NCI-H2196 (cell line): ENCODE data around the gene LRMDA.

Experiments
- DNase-seq: peaks from one replicate; lab custom pipeline; 2025; ENCODE audit not compliant: unreplicated experiment; lab: John Stamatoyannopoulos, UW

The LRMDA gene

DNA sequence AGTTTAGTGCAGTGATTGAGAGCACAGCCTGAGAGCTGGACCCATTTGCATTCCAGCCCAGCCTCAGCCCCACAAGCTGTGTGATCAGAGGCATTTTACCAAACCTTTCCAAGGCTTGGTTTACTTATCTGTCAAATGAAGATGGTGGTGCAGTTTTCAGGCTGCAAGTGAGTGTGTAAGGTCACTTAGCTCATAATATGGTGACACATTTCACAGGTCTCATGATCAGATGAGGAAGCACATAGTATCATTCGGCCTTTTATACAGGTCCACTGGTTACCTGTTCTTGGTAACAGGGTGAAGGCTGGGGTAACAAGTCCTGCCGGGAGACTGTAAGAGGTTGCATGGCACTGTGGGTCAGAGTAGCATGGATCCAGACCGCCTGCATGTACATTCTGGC is 371.7 kb downstream of the LRMDA start:
- DNase-seq, result no peak

DNA sequence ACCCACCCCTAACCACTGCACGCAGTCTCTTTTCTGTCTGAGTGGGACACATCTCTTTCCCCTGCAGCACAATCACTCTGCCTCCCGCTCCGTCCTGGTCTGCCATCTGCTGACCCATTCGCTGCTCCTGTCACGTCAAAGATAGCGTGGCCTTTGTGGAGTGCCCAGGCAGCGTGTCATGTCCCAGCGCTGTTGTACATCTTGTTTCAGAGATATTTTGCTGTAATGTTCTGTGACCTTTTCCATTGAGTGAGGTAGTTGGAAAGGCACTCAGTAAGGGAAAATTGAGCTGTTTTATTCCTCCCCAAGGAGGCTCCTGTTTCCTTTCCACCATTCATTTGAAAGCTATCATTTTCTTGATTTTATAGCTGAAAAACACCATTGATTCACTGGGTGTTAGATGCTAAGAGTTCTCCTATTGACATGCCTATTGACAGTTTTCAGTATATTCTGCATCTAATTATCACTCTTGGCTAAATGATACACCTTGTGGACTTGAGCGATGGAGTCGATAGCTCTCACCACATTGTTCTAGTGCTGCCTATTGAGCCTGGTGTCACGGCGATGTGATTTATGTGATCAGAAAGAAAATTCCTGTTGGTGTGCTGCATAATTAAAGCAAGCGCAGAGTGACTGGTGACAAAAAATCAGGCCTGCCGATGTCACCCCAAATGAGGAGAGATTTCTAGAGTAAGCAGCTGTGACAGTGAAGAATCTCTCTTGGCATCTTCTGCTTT is 372.6 kb downstream of the LRMDA start:
- DNase-seq, result no peak

DNA sequence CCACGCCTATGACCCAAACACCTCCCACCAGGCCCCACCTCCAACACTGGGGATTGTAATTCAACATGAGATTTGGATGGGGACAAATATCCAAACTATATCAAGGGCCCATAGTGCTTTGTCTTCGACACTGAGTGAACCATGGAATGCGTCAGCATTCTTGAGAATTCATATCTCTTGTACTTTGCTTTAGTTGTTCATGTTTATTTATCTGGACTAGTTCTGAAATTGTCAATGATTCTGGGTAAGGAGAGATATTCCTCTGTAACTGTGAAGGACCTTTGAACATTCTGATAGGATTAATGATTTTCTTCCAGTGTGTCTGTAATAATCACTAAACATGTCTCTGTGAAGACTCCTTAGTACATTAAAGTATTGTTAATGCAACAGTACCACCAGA is 374.8 kb downstream of the LRMDA start:
- no peak for DNase-seq

DNA sequence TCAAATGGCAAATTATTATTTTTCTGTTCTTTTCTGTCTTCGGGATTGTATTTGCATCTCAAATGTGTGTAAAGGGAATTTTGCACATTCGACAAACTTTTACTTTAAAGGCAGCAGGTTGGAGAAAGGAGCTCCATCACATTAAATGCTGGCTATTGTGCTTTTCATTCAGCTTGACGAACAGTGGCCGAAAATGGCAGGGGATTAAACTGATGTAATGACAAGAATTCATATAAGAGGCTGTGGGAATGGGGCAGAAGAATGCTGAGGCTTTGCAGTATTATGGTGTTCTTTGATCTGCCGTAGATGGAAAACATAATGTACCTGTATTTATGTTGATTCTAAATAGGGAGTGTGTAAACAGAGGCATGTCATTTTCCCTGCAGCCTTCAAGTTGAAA is 376.0 kb downstream of the LRMDA start:
- DNase-seq, result no peak

DNA sequence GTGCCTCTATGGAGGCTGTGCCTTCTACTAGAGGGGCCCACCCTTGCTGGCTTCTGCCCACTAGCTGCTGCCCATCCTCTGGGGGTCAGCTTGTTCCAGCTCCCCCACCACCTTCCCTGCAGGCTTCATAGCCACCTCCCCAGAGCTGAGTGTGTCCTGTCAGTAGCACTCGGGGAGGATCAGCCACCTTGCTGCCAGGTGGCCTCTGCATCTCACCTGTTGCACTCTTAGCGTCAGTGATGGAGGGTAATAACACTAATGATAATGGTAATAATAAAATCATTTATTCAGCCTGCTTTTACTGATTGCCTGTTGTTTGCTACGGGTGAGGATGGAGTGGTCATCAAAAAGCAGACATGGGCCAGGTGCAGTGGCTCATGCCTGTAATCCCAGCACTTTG is 377.6 kb downstream of the LRMDA start:
- no peak for DNase-seq

DNA sequence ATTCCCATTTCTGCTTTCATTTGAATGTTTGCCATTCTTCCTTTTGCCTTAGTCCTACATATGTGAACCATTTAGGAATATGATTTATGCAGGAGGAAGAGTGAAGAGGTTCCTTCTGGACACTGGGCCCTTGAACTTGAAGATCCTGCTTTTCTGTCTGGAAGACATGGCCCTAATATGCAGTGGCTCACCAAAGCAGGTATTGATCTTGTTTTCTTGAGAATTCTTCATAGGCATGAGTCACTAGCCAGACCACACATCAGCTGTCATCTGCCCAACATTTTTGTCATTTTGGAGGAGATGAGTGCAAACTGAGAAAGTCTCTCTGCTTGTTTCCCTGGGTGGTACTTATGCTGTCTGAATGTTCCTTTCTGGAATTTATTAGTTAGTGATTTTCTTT is 382.6 kb downstream of the LRMDA start:
- no peak for DNase-seq

DNA sequence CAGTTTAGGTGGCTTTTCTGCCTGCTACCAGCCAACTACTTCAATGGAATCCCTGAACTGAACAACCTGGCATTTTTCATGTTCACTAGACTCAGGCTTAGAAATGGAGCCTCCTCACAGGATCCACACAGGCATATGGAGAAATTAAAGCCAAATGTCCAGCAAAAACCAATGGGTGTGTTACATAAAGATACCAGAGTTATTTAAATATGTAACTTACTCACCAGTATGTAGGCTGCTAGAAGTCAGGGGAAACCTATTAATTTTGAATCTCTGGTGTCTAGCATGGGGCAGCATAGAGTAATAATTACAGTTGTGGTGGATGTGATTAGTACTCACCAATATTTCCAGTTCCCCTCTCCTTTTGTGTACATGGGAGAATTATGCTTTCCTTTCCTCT is 383.6 kb downstream of the LRMDA start:
- no peak for DNase-seq

DNA sequence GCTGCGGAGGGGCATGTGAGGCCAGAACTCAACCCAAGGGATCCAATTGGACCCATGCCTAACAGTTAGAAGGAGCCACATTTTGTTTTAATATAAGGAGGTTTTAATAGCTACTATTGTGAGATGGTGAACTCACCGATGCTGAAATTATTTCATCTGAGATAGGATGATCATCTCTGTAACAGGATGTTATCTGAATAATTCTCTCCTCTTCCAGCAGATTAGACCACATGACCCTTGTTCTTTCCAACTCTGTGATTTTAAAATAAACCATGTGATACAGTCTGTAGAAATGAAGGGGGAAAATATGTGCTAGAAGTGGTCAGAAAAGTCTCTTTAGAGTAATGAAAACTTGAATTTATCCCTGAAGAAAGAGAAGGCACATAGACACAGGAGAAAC is 385.8 kb downstream of the LRMDA start:
- DNase-seq, result no peak

DNA sequence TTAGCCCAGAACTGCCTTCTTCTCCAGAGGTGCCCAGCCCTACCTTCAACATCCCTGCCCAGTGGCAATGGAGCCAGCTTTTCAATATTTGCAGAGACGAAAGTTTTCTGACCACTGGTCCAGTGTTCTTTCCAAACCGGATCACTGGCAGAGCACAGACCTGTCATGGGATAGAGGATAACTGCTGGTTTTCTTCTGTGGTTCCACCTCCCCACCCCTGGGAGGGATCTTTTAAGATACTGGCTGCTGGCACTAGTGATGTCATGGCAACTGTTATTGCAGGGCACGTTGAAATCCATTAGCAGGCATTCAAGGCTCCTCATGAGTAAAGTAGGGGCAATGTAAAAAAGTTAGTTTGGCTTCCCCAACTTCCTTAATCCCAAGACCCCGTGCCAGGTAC is 387.1 kb downstream of the LRMDA start:
- no peak for DNase-seq

DNA sequence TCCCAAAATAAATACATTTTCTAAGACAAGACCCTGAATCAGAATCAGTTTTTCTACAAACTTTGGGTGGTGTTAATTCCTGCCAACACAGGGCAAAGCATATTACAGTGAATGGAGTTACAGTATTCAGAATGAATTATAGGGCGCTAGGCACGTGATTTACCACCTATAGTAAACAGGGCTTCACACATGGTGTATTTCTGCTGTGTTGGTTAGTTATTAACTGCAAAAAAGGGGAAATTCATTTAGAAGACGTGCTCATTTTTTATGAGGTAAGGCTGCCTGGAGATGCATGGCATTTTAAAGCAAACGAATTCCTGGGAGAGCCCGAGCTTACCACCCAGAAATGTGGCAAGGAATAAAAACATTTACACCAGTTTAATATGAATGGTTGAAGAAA is 393.8 kb downstream of the LRMDA start:
- no peak for DNase-seq

DNA sequence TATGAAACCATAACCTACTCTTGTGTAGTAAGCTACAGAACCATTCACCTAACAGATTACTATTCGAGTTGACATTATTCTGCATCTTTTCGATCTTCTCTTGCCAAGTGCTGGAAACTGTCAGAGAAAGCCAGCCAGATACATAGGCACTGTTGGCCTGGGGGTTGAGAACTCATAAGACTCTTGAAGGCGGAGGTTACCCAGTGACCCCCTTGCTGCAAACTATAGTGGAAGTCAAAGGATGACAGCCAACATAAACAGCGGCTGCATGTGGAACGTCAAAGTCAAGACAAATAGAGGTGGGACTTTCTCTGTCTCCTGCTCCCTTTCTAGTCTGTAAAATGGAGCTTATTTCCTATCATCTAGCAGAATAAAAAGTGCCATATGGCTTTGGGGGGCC is 394.2 kb downstream of the LRMDA start:
- DNase-seq, result no peak

DNA sequence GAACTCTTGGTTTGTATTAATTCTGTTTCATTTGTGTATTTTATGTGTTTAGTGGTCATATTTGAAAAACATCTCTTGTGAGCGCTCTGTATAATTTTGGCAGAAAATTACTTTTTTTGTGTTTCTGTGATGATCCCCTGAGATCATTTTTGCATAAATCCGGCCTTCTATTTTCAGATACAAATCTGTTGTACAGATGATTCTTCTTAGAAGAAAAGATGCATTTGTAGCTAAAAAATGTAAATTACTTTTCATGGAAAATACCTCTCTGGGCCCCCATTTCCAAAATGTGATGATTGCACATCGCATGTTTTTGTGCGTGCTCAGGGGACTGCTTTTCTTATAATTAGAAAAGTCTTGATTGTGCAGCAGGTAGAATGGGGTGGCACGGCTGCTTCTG is 395.4 kb downstream of the LRMDA start:
- no peak for DNase-seq

DNA sequence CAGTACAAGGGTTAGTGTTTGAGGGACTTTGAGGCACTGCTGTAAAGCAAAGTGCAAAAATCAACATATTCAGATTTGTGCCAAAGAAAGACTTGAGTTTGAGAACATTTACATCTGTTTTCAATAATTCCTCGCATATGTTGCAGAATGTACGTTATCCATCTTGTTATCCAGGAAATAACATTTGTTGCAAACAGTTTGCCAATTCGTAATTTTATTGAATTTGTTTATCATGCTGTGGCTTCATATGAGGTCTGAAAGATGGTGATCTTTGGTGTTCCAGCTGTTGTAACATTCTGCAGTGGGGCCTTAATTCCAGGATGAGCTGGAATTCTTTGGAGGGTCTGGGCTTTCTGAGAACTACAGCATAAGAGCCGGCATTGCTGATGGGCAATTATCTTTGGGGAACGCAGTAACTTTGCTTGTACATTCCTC is 396.2 kb downstream of the LRMDA start:
- DNase-seq, result no peak

DNA sequence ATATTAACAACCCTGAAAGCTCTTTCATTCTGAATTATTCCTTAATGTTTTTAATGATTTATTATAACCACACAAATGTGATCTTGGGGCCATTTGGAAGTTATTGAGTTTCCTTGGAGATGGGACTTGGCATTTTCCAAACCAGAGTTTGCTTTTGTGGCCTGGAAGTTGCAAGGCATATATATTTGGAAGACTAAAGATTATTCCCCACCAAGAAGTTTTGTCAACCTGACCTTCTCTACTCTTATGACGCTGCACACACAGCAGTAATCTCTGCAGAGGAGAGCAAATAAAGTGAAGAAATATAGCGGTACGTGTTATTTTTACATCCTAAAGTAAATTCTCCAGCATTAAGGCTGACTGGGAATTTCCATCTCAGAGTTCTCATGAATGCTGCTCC is 397.0 kb downstream of the LRMDA start:
- DNase-seq, result no peak

DNA sequence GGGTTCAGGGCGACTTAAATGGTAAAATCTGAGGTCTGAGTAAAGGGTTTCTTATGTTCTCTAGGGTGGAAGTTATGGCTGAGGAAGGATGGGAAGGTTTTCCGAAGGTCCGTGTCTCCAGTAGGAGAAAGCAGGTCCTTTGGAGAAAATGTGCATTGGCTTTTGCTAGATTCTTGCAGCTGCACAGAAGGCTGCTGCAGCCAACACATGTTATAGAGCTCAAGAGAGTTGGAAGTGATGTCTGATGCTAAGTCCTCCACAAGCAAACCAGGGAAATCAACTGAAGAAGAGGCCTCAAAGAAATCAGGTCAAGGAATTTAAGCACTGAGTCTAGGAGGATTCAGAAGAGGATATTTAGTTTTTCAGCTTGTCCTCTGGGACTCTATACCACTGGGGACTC is 404.6 kb downstream of the LRMDA start:
- no peak for DNase-seq

DNA sequence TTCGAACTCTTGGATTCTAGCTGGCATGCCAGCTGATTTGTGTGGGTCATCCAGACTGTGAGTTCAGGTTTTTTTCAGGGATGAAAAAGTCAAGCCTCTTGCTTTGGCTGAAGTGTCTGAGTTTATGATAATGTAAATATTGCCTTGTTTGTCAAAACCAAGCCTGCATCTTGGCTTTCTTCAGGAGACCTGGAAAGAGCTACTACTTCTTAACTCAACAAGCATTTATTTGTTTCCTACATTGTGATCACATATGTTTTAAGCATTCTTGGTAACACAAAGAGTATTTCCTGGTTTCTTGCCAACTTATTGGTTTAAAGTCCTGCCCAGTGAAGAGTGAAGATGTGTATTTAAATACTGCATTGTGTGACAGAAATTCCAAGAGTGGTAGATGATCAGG is 407.1 kb downstream of the LRMDA start:
- DNase-seq, result no peak

DNA sequence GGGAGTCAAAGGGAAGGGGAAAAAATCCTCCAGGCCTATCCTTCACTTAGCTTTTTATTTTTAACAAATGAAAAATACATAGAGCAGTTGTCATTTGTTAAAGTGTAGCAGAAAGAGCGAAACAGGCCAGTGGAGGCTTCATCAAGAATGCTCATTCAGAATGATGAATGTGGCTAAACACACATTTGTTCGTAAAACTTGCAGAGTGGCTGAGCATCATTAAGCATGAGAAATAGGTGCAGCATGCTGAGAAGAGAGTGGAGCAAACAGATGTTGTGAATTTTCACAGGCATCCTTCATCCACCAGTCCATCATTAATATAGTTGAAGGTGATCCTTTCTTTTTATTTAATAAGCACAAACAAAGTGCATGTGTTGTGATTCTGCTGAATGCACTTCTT is 407.6 kb downstream of the LRMDA start:
- DNase-seq, result no peak

DNA sequence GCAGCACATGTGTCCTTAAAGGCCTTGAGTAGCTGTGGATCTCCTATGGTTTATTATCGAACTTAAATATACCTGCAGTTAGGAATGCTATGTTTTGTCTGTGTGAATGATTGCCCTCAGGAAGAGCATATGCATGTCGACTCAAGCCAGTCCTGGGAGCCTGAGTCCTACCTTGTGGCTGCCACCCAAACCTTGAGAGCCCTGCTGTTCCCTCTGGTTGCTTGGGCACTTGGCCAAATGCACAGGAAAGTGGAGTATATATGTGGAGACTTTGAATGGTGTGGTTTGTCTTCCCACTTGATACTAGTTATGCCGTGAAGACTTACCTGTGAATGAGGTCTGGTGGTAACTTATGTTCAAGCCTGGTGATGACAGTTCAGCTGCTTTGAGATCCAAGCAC is 409.8 kb downstream of the LRMDA start:
- DNase-seq, result no peak

DNA sequence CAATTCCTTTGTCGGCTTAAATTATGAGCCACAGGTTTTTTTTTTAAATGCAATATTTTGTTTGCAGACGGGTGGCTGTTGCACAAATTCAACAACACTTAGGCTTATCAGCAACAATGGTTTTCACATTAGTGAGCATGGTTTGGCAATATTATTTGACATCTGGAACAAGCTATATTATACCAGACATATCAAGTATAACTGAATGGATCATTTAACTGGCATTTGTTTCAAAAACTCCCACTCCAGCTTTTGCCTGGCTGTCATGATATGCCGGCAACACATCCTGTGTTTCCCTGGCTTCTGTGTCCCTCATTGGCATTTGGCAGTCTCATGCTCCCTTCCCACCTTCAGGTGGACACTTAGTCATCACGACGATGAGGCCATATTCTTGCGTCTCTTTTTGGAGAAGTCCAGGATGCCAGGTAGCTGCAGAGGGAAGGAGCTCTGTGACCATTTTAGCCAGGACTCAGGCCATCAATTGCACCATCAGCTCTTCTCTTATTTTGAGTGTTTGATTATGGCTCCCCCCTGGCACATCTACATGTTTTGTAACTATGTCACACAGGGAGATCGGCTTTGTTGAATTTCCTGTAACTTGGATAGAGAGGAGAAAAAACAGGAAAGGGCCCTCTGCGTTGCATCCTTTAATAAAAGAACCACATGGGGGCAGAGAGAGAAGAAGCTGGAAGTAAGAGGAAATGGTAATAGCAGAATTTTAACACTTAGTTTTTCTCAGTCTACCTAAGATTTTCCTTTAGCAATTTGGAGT is 413.9 kb downstream of the LRMDA start:
- no peak for DNase-seq

DNA sequence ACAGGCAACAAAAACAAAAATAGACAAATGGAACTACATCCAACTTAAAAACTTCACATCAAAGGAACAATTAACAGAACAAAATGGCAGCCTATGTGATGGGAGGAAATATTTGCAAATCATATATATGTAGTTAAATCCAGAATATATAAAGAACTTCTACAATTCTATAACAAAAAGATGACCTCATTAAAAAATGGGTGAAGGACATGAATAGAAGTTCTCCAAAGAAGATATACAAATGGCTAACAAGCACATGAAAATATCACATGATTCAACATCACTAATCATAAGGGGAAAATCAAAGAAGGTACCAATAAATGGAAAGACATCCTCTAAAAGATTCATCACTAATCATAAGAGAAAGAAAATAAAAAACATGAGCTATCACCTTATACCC is 416.1 kb downstream of the LRMDA start:
- no peak for DNase-seq

DNA sequence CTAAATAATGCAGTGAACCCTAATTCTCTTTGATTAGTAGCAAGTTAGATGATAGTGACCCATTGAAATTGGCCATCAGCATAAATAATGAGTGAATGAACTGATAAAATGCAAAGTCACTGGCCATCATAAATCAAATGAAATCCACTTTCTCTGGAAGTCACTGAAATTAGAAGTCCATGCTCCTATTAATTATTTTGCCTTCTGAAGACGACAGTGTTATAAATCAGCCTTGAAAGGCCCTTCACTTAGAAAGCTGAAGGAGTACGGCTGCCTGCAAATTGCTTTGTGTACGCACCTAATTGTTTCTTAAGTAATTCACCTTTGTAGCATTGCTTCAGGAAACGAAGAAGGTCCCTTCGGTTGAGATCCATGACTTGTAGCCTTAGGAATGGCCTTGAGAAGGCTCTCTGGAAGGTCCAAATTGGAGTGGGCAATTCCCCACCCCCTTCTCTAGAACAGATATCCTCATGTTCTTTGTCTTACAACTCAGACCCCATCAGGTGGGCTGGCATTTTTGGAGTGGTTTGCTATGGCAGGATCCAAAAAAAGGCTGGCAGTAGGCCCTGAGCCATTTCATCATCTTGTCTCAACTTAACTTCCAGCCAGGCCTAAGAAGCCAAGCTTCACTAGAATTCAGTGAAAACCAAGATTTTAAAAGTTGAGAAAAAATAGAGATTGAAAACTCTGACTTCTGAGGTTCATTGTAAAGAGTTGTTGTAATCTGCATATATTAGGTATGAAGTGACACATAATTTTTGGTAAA is 420.3 kb downstream of the LRMDA start:
- no peak for DNase-seq

DNA sequence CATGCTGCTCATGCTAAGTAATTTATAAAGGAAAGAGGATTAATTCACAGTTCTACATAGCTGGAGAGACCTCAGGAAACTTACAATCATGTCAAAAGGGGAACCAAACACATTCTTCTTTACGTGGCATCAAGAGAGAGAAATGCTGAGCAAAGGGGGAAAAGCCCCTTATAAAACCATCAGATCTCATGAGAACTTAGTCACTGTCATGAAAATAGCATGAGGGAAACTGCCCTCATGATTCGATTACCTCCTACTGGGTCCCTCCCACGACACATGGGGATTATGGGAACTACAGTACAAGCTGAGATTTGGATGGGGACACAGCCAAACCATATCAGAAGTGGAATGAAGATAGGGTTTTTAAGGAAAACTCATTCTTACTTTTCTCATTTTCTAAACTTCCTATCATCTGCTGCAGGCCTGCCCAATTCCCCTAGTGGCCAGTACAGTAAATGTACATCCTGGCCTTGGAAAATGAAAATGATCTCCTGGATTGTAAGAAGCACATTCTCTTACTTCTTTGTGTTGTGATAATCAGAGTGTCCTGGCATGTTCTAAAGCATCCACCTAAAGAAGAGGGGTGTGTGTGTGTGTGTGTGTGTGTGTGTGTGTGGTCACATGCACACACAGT is 421.5 kb downstream of the LRMDA start:
- DNase-seq, result no peak
